ENCODE data around the gene DPP6. TPM values are rescaled to one million over a fixed set of nuclear protein-coding genes. Genes with fewer than 3 reads are reported as not detected.

DPP6 gene
- total and polyA plus RNA-seq, 2 donors (not counting 1 experiment from before 2014, with no cell fraction given), result not detected

DNA sequence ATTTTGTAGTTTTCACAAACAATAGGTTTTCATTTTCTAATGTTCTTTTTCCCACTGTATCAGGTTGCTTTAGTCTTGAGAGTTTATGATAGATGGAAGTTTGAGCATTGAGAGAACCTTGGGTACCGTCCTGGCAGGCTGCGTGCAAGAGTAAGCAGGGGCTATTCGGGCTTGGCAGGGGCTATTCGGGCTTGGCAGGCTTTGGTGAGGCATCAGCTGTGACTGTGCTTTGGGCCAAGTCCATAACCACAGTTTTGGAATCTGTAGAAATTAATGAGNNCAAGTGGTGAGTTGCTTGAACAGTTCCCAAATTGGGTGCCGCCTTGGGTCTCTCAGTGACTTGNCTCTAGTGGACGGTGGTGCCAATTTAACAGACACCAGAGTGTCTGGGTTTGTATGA, 526.1 kb downstream of the DPP6 start:
- WGBS (ENCODE audit: insufficient coverage), result 79% methylated on average over 6 of the region's 6 CpGs
- no peaks in the 10 kb centered on the region for H4K20me1 ChIP-seq (ENCODE audit: control insufficient read depth, insufficient read depth, low read length, poor library complexity, severe bottlenecking)
- Mint-ChIP-seq H3K9me3 (ENCODE audit: insufficient read depth) (peaks cover 1% of the 10 kb centered on the region), H3K27ac (no peak overlapping the region), H3K27me3 (no peaks in the 10 kb centered on the region), H3K4me3 (no peak overlapping the region), H3K4me1 (no peaks in the 10 kb centered on the region)
- no peak overlapping the region for H2AFZ ChIP-seq (ENCODE audit: insufficient read depth, low read depth, low read length, poor library complexity, severe bottlenecking)
- no peak overlapping the region for H3K9ac ChIP-seq (ENCODE audit: low read length)
- H3K27ac ChIP-seq (ENCODE audit: low read length in 2 of 2), result no peak overlapping the region
- H3K4me3 ChIP-seq (ENCODE audit: control extremely low read depth in 1 of 5, extremely low read depth in 1 of 5, insufficient read depth in 1 of 5, low read depth in 2 of 5, low read length in 4 of 5), result no peak overlapping the region
- ChIA-PET CTCF (no interaction called here), POLR2A (no interaction called here)
- no peaks in the 10 kb centered on the region for H3K27me3 ChIP-seq (replicated peaks in 1 of 4; ENCODE audit: control extremely low read depth in 1 of 4, control insufficient read depth in 3 of 4, insufficient read depth in 4 of 4, low read length in 3 of 4)
- TF ChIP-seq, protein P1, sequence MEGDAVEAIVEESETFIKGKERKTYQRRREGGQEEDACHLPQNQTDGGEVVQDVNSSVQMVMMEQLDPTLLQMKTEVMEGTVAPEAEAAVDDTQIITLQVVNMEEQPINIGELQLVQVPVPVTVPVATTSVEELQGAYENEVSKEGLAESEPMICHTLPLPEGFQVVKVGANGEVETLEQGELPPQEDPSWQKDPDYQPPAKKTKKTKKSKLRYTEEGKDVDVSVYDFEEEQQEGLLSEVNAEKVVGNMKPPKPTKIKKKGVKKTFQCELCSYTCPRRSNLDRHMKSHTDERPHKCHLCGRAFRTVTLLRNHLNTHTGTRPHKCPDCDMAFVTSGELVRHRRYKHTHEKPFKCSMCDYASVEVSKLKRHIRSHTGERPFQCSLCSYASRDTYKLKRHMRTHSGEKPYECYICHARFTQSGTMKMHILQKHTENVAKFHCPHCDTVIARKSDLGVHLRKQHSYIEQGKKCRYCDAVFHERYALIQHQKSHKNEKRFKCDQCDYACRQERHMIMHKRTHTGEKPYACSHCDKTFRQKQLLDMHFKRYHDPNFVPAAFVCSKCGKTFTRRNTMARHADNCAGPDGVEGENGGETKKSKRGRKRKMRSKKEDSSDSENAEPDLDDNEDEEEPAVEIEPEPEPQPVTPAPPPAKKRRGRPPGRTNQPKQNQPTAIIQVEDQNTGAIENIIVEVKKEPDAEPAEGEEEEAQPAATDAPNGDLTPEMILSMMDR (IDR thresholded peaks at IDR 0.05), result no peak
- no peak for TF ChIP-seq EZH2 (IDR thresholded peaks at IDR 0.05; ENCODE audit: borderline replicate concordance, insufficient read depth, low read depth, low read length, poor library complexity, severe bottlenecking)
- H3K4me2 ChIP-seq (replicated peaks; ENCODE audit: low read depth, low read length, poor library complexity, severe bottlenecking), result no peak overlapping the region
- H3K79me2 ChIP-seq (ENCODE audit: control insufficient read depth, insufficient read depth, low read length), result no peaks in the 10 kb centered on the region
- ATAC-seq (ENCODE audit: low read depth), result no peak
- peaks cover 0 to 22% (median 0%) of the 10 kb centered on the region in 3 donors for H3K9me3 ChIP-seq (ENCODE audit: control extremely low read depth in 1 of 3, control insufficient read depth in 2 of 3, insufficient read depth in 1 of 3, low read length in 2 of 3)
- no peak for DNase-seq
- no peaks in the 10 kb centered on the region for H3K36me3 ChIP-seq (replicated peaks in 1 of 2; ENCODE audit: control extremely low read depth in 1 of 2, control insufficient read depth in 1 of 2, extremely low read depth in 1 of 2, insufficient read depth in 2 of 2, low read length in 1 of 2)
- intact Hi-C loops (cut with micrococcal nuclease), result no loop called here
- H3K4me1 ChIP-seq (ENCODE audit: control insufficient read depth in 2 of 2, insufficient read depth in 2 of 2, low read length in 2 of 2), result no peaks in the 10 kb centered on the region

DNA sequence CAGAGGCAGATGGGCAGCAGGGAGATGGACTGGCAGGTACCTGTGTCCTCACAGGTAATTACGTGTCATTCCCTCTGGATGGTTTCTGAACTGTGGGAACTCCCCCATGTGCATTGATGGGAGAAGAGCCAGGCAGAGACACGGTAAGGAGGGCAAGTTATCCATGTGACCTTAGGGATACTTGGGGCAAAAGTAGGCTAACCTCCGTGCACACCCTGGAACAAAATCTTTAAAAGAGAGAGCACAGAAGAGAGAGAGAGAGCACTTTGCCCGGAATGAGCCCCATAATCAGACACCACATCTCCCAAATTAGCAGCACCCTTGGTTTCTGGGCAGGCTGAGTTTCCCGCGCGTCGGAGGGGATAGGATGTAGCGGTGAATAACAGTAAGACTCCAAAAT, 527.5 kb downstream of the DPP6 start:
- Histone ChIP-seq H3K4me1 (ENCODE audit: control insufficient read depth in 2 of 2, insufficient read depth in 2 of 2, low read length in 2 of 2) (no peaks in the 10 kb centered on the region), H4K20me1 (ENCODE audit: control insufficient read depth, insufficient read depth, low read length, poor library complexity, severe bottlenecking) (no peaks in the 10 kb centered on the region), H3K4me2 (replicated peaks; ENCODE audit: low read depth, low read length, poor library complexity, severe bottlenecking) (no peak overlapping the region), H3K36me3 (replicated peaks in 1 of 2; ENCODE audit: control extremely low read depth in 1 of 2, control insufficient read depth in 1 of 2, extremely low read depth in 1 of 2, insufficient read depth in 2 of 2, low read length in 1 of 2) (no peaks in the 10 kb centered on the region), H3K4me3 (ENCODE audit: control extremely low read depth in 1 of 5, extremely low read depth in 1 of 5, insufficient read depth in 1 of 5, low read depth in 2 of 5, low read length in 4 of 5) (no peak overlapping the region), H3K9ac (ENCODE audit: low read length) (no peak overlapping the region), H3K79me2 (ENCODE audit: control insufficient read depth, insufficient read depth, low read length) (no peaks in the 10 kb centered on the region), H2AFZ (ENCODE audit: insufficient read depth, low read depth, low read length, poor library complexity, severe bottlenecking) (no peak overlapping the region), H3K9me3 (ENCODE audit: control extremely low read depth in 1 of 3, control insufficient read depth in 2 of 3, insufficient read depth in 1 of 3, low read length in 2 of 3) (peaks cover 0 to 31% (median 0%) of the 10 kb centered on the region in 3 donors), H3K27me3 (replicated peaks in 1 of 4; ENCODE audit: control extremely low read depth in 1 of 4, control insufficient read depth in 3 of 4, insufficient read depth in 4 of 4, low read length in 3 of 4) (no peaks in the 10 kb centered on the region), H3K27ac (ENCODE audit: low read length in 2 of 2) (no peak overlapping the region)
- no peak for DNase-seq
- no peak for TF ChIP-seq EZH2 (IDR thresholded peaks at IDR 0.05; ENCODE audit: borderline replicate concordance, insufficient read depth, low read depth, low read length, poor library complexity, severe bottlenecking)
- TF ChIP-seq, protein P1 (IDR thresholded peaks at IDR 0.05), result no peak
- Mint-ChIP-seq H3K4me3 (no peak overlapping the region), H3K9me3 (ENCODE audit: insufficient read depth) (peaks cover 8% of the 10 kb centered on the region), H3K27me3 (no peaks in the 10 kb centered on the region), H3K27ac (no peak overlapping the region), H3K4me1 (no peaks in the 10 kb centered on the region)
- CTCF ChIA-PET, result no interaction called here
- POLR2A ChIA-PET, result no interaction called here
- ATAC-seq (ENCODE audit: low read depth), result no peak
- intact Hi-C loops (cut with micrococcal nuclease), result no loop called here
- WGBS (ENCODE audit: insufficient coverage), result 95% methylated on average over 2 of the region's 9 CpGs

Data from B cell (primary cell).